ENCODE measurements around the gene LRIG1. TPM values are rescaled to one million over a fixed set of nuclear protein-coding genes. Genes with fewer than 3 reads are reported as not detected.

The LRIG1 gene
- polyA plus RNA-seq, 4 donors: 3.5 to 41.0 (median 21.9) TPM

GRCh38 chr3:66398228-66399025 is 102.4 kb downstream of the LRIG1 start:
- DNase-seq: no peak
- 85 to 94% (median 91%) methylated on average over 9 of the region's 9 CpGs for WGBS, 3 donors
- no peak overlapping the region for H3K4me3 ChIP-seq (ENCODE audit: low read depth in 1 of 3, low read length in 3 of 3)
- peaks cover 2 to 95% (median 12%) of the 10 kb centered on the region in 3 donors for H3K36me3 ChIP-seq (ENCODE audit: control insufficient read depth in 3 of 3, insufficient read depth in 2 of 3, low read depth in 1 of 3, low read length in 3 of 3)
- FAIRE-seq: no peak
- H3K27me3 ChIP-seq (ENCODE audit: control insufficient read depth in 3 of 3, insufficient read depth in 3 of 3, low read length in 3 of 3): no peaks in the 10 kb centered on the region
- H3K27ac ChIP-seq (ENCODE audit: low read depth in 1 of 3, low read length in 2 of 3): no peak overlapping the region
- H3K4me1 ChIP-seq (ENCODE audit: control insufficient read depth in 3 of 3, insufficient read depth in 2 of 3, low read depth in 1 of 3, low read length in 2 of 3): no peaks in the 10 kb centered on the region
- H3K9me3 ChIP-seq (ENCODE audit: control insufficient read depth in 2 of 2, insufficient read depth in 1 of 2, low read depth in 1 of 2, low read length in 1 of 2): no peaks in the 10 kb centered on the region

GRCh38 chr3:66397745-66398144 is 103.1 kb downstream of the LRIG1 start:
- DNase-seq (peak; percentile 21 to 52), FAIRE-seq (no peak)
- Histone ChIP-seq H3K4me3 (ENCODE audit: low read depth in 1 of 3, low read length in 3 of 3) (no peak overlapping the region), H3K27ac (ENCODE audit: low read depth in 1 of 3, low read length in 2 of 3) (no peak overlapping the region), H3K4me1 (ENCODE audit: control insufficient read depth in 3 of 3, insufficient read depth in 2 of 3, low read depth in 1 of 3, low read length in 2 of 3) (no peaks in the 10 kb centered on the region), H3K27me3 (ENCODE audit: control insufficient read depth in 3 of 3, insufficient read depth in 3 of 3, low read length in 3 of 3) (no peaks in the 10 kb centered on the region), H3K36me3 (ENCODE audit: control insufficient read depth in 3 of 3, insufficient read depth in 2 of 3, low read depth in 1 of 3, low read length in 3 of 3) (peaks cover 2 to 95% (median 18%) of the 10 kb centered on the region in 3 donors), H3K9me3 (ENCODE audit: control insufficient read depth in 2 of 2, insufficient read depth in 1 of 2, low read depth in 1 of 2, low read length in 1 of 2) (no peaks in the 10 kb centered on the region)
- WGBS, 3 donors: 60 to 73% (median 72%) methylated on average over 2 of the region's 2 CpGs

GRCh38 chr3:66396888-66397287 is 103.9 kb downstream of the LRIG1 start:
- WGBS, 3 donors: 93 to 96% (median 94%) methylated on average over 9 of the region's 9 CpGs
- no peak for FAIRE-seq

GRCh38 chr3:66396161-66396760 is 104.6 kb downstream of the LRIG1 start:
- H3K27ac ChIP-seq (ENCODE audit: low read depth in 1 of 3, low read length in 2 of 3): no peak overlapping the region

More at GRCh38 chr3:66396888-66397287, 103.9 kb downstream of the LRIG1 start:
- H3K27me3 ChIP-seq (ENCODE audit: control insufficient read depth in 3 of 3, insufficient read depth in 3 of 3, low read length in 3 of 3): no peaks in the 10 kb centered on the region
- no peak overlapping the region for H3K4me3 ChIP-seq (ENCODE audit: low read depth in 1 of 3, low read length in 3 of 3)
- H3K27ac ChIP-seq (ENCODE audit: low read depth in 1 of 3, low read length in 2 of 3): no peak overlapping the region
- H3K36me3 ChIP-seq (ENCODE audit: control insufficient read depth in 3 of 3, insufficient read depth in 2 of 3, low read depth in 1 of 3, low read length in 3 of 3): peaks cover 2 to 90% (median 18%) of the 10 kb centered on the region in 3 donors
- no peak for DNase-seq
- no peaks in the 10 kb centered on the region for H3K9me3 ChIP-seq (ENCODE audit: control insufficient read depth in 2 of 2, insufficient read depth in 1 of 2, low read depth in 1 of 2, low read length in 1 of 2)
- H3K4me1 ChIP-seq (ENCODE audit: control insufficient read depth in 3 of 3, insufficient read depth in 2 of 3, low read depth in 1 of 3, low read length in 2 of 3): no peaks in the 10 kb centered on the region

GRCh38 chr3:66395635-66396034 is 105.2 kb downstream of the LRIG1 start:
- no peaks in the 10 kb centered on the region for H3K4me1 ChIP-seq (ENCODE audit: control insufficient read depth in 3 of 3, insufficient read depth in 2 of 3, low read depth in 1 of 3, low read length in 2 of 3)
- H3K27ac ChIP-seq (ENCODE audit: low read depth in 1 of 3, low read length in 2 of 3): no peak overlapping the region
- 88 to 91% (median 88%) methylated on average over 10 of the region's 10 CpGs for WGBS, 3 donors
- no peaks in the 10 kb centered on the region for H3K9me3 ChIP-seq (ENCODE audit: control insufficient read depth in 2 of 2, insufficient read depth in 1 of 2, low read depth in 1 of 2, low read length in 1 of 2)
- FAIRE-seq (no peak), DNase-seq (no peak)
- no peaks in the 10 kb centered on the region for H3K27me3 ChIP-seq (ENCODE audit: control insufficient read depth in 3 of 3, insufficient read depth in 3 of 3, low read length in 3 of 3)
- no peak overlapping the region for H3K4me3 ChIP-seq (ENCODE audit: low read depth in 1 of 3, low read length in 3 of 3)
- peaks cover 2 to 77% (median 18%) of the 10 kb centered on the region in 3 donors for H3K36me3 ChIP-seq (ENCODE audit: control insufficient read depth in 3 of 3, insufficient read depth in 2 of 3, low read depth in 1 of 3, low read length in 3 of 3)

More at GRCh38 chr3:66396161-66396760, 104.6 kb downstream of the LRIG1 start:
- Histone ChIP-seq H3K9me3 (ENCODE audit: control insufficient read depth in 2 of 2, insufficient read depth in 1 of 2, low read depth in 1 of 2, low read length in 1 of 2) (no peaks in the 10 kb centered on the region), H3K36me3 (ENCODE audit: control insufficient read depth in 3 of 3, insufficient read depth in 2 of 3, low read depth in 1 of 3, low read length in 3 of 3) (peaks cover 2 to 83% (median 18%) of the 10 kb centered on the region in 3 donors), H3K4me1 (ENCODE audit: control insufficient read depth in 3 of 3, insufficient read depth in 2 of 3, low read depth in 1 of 3, low read length in 2 of 3) (no peaks in the 10 kb centered on the region), H3K27me3 (ENCODE audit: control insufficient read depth in 3 of 3, insufficient read depth in 3 of 3, low read length in 3 of 3) (no peaks in the 10 kb centered on the region), H3K4me3 (ENCODE audit: low read depth in 1 of 3, low read length in 3 of 3) (no peak overlapping the region)
- FAIRE-seq: no peak
- DNase-seq: no peak
- 88 to 93% (median 89%) methylated on average over 13 of the region's 13 CpGs for WGBS, 3 donors

- Histone ChIP-seq H3K36me3 (ENCODE audit: control insufficient read depth in 3 of 3, insufficient read depth in 2 of 3, low read depth in 1 of 3, low read length in 3 of 3) (peaks cover 2 to 69% (median 18%) of the 10 kb centered on the region in 3 donors), H3K4me3 (ENCODE audit: low read depth in 1 of 3, low read length in 3 of 3) (no peak overlapping the region), H3K9me3 (ENCODE audit: control insufficient read depth in 2 of 2, insufficient read depth in 1 of 2, low read depth in 1 of 2, low read length in 1 of 2) (no peaks in the 10 kb centered on the region), H3K27ac (ENCODE audit: low read depth in 1 of 3, low read length in 2 of 3) (no peak overlapping the region), H3K27me3 (ENCODE audit: control insufficient read depth in 3 of 3, insufficient read depth in 3 of 3, low read length in 3 of 3) (no peaks in the 10 kb centered on the region), H3K4me1 (ENCODE audit: control insufficient read depth in 3 of 3, insufficient read depth in 2 of 3, low read depth in 1 of 3, low read length in 2 of 3) (no peaks in the 10 kb centered on the region)
- DNase-seq (no peak), FAIRE-seq (no peak)
- WGBS, 3 donors: 83 to 86% (median 84%) methylated on average over 8 of the region's 8 CpGs
Measured at GRCh38 chr3:66394753-66395249, 106.0 kb downstream of the LRIG1 start.

GRCh38 chr3:66394019-66394752 is 106.6 kb downstream of the LRIG1 start:
- no peaks in the 10 kb centered on the region for H3K9me3 ChIP-seq (ENCODE audit: control insufficient read depth in 2 of 2, insufficient read depth in 1 of 2, low read depth in 1 of 2, low read length in 1 of 2)
- FAIRE-seq (no peak), DNase-seq (no peak)
- peaks cover 2 to 63% (median 18%) of the 10 kb centered on the region in 3 donors for H3K36me3 ChIP-seq (ENCODE audit: control insufficient read depth in 3 of 3, insufficient read depth in 2 of 3, low read depth in 1 of 3, low read length in 3 of 3)
- H3K27me3 ChIP-seq (ENCODE audit: control insufficient read depth in 3 of 3, insufficient read depth in 3 of 3, low read length in 3 of 3): no peaks in the 10 kb centered on the region
- H3K4me3 ChIP-seq (ENCODE audit: low read depth in 1 of 3, low read length in 3 of 3): no peak overlapping the region
- no peaks in the 10 kb centered on the region for H3K4me1 ChIP-seq (ENCODE audit: control insufficient read depth in 3 of 3, insufficient read depth in 2 of 3, low read depth in 1 of 3, low read length in 2 of 3)
- 66 to 76% (median 72%) methylated on average over 12 of the region's 12 CpGs for WGBS, 3 donors
- H3K27ac ChIP-seq (ENCODE audit: low read depth in 1 of 3, low read length in 2 of 3): peak overlapping the region in 1 of 3 donors; percentile 6

GRCh38 chr3:66393333-66394005 is 107.4 kb downstream of the LRIG1 start:
- Histone ChIP-seq H3K4me1 (ENCODE audit: control insufficient read depth in 3 of 3, insufficient read depth in 2 of 3, low read depth in 1 of 3, low read length in 2 of 3) (no peaks in the 10 kb centered on the region), H3K27ac (ENCODE audit: low read depth in 1 of 3, low read length in 2 of 3) (peak overlapping the region in 1 of 3 donors; percentile 6), H3K36me3 (ENCODE audit: control insufficient read depth in 3 of 3, insufficient read depth in 2 of 3, low read depth in 1 of 3, low read length in 3 of 3) (peaks cover 2 to 55% (median 17%) of the 10 kb centered on the region in 3 donors), H3K4me3 (ENCODE audit: low read depth in 1 of 3, low read length in 3 of 3) (no peak overlapping the region), H3K9me3 (ENCODE audit: control insufficient read depth in 2 of 2, insufficient read depth in 1 of 2, low read depth in 1 of 2, low read length in 1 of 2) (no peaks in the 10 kb centered on the region), H3K27me3 (ENCODE audit: control insufficient read depth in 3 of 3, insufficient read depth in 3 of 3, low read length in 3 of 3) (no peaks in the 10 kb centered on the region)
- no peak for FAIRE-seq
- DNase-seq: no peak
- WGBS, 3 donors: 65 to 80% (median 77%) methylated on average over 13 of the region's 13 CpGs

Data from small intestine (tissue), 7 donors.